NOMO-1 treated with dmso at 0.1 percent for 144 hours (cell line): ENCODE measurements around the gene TUBB2A.
"Not testable (repeated sequence)": the region's sequence is repeated elsewhere in the genome, so short reads cannot be mapped to it uniquely, and the experiment has no call there.

Experiments used
- DNase-seq: peaks from one replicate; lab custom pipeline; 2025; ENCODE audit not compliant: unreplicated experiment; lab: John Stamatoyannopoulos, UW

The TUBB2A gene

DNA sequence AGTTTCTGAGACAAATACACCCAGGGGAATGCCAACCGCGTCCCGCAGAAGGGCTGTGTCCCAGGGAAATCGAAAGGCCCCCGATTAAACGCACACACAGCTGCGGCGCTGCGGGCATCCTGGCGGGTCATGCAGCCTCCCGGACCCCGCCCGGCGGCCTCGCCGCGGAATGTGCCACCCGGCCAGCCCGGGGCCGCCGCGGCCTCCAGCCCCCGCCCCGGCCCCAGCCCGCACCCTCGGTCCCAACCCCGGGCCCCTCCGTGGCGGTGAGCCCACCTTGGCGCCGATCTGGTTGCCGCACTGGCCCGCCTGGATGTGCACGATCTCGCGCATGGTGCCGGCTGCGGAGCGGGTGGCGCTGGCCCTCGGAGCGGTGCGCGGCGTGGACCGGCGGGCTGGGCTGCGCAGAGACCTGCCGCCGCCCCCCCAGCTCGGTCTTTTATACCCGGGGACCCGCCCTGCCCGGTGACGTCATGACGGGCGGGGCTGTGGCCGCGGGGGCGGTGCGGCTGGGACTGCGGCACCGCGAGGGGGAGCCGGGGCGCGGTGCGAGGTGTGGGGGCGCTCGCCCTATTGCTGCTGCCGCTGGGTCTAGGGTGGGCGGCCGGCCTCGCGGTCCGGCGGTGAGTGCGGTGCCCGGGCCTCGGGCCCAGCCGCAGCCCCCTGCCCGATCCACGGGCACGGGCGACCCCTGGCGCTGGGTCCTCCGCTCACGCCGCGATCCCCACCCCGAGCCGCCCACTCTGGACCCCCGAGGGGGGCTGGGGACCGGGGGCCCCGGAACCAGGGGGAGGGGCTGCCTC lies at the start of gene TUBB2A:
Gene TUBB2A (minus strand): TSS at position 414 of the 803 bp plus-strand sequence. CDS start 81 bp downstream, at position 333.
- DNase-seq: peak; percentile 34

DNA sequence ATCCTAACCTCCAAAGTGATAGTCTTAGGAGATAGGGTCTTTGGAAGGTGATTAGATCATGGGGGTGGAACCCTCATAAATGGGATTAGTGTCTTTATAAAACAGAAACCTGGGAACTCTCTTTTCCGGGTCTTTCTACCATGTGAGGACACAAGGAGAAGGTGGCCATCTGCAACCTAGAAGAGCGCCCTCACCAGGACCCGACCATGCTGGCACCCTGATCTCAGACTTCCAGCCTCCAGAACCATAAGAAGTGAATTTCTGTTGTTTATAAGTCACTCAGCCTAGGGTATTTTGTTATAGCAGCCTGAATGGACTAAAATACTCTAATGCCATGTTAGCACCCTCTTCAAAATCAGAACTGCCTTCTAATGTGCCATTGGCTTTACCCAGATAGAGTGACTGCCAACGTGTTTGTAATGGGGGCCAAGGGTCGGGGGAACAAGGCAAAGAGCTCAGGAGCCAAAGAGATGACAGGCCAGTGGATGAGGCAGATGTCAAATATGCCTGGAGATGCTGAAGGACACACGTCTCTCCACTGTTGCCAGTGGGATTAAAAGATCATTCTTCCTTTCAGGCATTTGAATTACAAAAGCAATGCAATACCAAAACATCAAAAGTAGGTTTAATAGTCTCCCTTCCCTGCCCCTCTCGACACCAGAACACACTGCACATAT lies 49.1 kb upstream of the TUBB2A start:
- DNase-seq: no peak

DNA sequence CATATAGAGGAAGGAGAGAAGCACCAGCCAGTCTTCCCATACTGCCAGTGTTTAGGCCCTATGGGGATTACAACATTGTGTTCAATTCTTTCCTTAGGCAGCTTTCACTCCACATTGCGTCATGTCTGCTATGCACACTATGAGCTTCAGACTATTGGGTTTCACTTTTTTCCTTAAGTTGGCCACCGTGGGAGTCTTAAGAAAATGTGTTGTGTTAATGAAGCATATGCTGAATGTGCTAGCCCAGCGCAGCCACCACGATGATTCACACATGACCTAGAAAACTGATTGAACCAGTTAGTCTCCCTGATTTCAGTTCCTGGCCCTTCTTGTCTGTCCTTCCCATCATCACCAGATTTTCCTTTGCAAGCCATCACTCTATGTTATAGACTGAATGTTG lies 48.6 kb upstream of the TUBB2A start:
- DNase-seq: no peak

- DNase-seq: no peak
Measured at GRCh38 chr6:3204921-3205320, 47.6 kb upstream of the TUBB2A start.

GRCh38 chr6:3202999-3203696 lies 45.8 kb upstream of the TUBB2A start:
- DNase-seq: no peak

DNA sequence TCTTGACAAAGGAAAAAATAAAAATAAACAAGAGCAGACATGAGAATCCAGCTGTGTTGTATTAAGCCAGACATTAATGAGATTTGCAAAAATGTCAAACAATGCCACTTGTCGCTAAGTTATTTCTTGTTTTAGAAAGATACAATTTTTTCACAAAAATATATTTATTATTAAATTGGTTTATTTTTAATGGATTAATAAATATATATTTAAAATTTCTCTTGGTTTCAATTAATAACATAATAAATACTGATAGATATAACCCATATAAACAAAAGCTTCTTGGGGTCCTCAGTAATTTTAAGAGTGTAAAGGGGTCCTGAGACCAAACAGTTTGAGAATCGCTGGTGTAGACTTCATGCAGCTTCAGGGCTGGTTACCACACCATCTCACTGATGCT lies 44.0 kb upstream of the TUBB2A start:
- DNase-seq: no peak

DNA sequence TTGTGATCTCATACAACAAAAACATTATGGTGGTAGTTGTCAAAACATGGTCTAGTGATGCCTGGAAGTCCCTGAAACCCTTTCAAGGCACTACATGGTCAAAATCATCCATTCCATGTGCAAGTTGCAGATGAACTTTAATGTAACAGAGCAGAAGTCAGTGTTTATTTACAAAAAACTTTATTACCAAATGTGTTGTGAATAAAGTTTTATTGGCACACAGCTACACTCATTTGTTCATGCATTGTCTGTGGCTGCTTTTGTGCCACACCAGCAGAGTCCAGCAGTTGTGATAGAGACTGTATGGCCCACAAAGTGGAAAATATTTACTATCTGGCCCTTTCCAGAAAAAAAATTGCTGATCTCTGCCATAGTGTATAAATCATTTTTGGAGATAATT lies 43.3 kb upstream of the TUBB2A start:
- no peak for DNase-seq

- DNase-seq: no peak
Measured at GRCh38 chr6:3199382-3199781, 42.0 kb upstream of the TUBB2A start.

DNA sequence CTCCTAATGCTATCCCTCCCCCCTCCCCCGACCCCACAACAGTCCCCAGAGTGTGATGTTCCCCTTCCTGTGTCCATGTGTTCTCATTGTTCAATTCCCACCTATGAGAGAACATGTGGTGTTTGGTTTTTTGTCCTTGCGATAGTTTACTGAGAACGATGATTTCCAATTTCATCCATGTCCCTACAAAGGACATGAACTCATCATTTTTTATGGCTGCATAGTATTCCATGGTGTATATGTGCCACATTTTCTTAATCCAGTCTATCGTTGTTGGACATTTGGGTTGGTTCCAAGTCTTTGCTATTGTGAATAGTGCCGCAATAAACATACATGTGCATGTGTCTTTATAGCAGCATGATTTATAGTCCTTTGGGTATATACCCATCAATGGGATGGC lies 40.4 kb upstream of the TUBB2A start:
- DNase-seq: not testable (repeated sequence)

GRCh38 chr6:3196770-3197169 lies 39.4 kb upstream of the TUBB2A start:
- DNase-seq: no peak

DNA sequence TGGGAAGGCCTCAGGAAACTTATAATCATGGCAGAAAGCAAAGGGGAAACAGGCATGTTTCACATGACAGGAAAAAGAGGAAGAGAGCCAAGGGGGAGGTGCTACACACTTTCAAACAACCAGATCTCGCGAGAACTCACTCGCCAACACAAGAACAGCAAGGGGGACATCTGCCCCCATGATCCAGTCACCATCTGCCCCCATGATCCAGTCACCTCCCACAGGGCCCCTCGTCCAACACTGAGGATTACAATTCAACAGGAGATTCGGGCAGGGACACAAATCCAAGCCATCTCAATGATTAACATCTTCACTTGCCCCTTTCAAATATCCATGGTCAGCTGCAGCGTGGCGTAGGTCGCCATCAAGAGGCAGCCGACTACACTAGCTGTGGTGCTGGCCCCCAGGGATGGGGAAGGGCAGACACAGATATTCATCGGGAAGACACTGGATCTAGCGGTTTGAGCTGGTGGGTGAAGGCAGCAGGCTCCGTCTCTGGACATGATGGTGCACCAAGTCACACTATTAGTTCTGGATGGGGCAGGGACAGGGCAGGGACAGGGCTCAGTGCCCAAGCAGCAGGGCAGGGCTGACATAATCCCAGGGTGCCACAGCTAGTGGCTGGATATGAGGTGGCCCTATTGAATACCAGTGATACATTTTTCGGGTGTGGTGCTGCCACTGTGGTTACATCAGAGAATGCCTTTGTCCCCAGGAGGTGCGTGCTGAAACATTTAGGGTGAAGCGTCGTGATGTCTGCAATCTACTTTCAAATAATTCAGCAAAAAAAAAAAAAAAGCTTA lies 38.6 kb upstream of the TUBB2A start:
- no peak for DNase-seq

- DNase-seq: no peak
Measured at GRCh38 chr6:3195420-3195694, 38.0 kb upstream of the TUBB2A start.

DNA sequence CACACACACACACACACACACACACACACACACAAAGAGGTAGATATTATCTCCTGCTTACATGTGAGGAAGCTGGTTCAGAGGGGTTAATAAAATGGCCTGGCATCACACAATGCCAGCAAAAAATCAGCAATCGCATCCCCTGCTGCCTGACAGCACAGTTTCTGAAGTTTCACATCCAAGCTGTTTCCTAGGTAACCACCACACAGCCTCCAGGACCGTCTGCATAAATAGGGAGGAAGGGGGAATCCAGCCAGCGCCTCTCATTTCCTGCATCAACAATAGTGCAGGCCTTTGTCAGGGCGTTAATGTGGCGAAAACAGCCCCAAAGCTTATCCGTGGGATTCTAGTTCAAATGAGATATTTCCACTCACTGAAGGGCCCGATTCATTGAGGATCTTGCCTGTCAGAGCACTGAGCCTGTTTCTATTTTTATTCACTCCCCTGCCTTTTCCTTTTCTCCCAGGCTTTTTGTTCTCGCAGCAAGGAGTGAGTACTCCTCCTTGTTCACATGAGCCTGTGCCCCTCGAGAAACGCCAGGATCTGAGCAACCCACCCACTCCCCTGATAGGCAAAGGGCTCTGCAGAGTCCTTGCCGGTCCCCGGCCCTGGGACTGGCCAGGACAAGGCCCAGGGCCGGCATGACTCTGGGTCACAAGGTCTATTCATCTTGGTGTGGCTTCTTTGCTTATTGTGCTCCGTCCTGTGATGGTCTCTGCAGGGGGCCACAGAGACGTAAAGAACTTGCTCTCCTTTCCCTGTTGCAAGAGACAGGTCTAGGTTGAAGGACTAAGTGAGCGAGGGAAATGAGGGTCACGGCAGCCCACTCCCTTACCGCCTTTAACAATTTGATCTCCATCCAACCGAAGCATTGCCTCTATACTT lies 37.4 kb upstream of the TUBB2A start:
- DNase-seq: no peak

DNA sequence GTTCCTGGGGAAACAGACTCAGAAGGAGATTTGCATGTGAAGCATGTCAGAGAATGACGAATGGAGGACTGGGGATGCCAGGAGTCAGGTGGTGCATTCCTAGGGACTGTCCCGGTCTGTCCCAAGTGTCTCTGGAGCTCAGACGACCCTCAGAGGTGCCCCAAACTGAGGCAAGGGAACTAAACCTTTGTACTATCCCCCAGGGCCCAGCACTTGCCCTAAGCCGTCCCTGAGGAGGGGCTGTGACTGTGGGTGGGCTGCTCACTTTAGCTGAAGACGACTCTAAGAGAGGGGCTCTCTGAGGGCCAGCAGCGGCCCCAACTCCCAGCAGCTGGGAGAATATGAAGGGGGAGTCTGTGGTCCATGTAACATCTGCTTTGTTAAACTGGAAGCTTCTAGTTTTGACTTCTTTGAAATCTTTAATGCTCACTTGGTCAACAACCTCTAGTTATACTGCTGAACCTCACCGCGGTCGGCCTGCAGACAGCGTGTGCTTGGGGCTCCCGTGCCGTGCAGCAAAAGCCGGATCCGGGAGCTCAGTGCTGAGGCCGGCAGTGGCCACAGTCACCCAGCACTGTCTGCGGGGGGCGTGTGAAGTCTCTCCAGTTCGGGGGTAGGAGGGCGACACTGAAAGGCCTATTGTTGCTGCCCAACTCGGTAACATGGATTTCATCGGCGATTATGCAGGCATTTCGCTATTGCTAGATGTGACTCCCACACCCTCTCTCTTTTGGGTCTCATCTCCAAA lies 35.9 kb upstream of the TUBB2A start:
- no peak for DNase-seq

- no peak for DNase-seq
Measured at GRCh38 chr6:3190779-3191178, 33.4 kb upstream of the TUBB2A start.

DNA sequence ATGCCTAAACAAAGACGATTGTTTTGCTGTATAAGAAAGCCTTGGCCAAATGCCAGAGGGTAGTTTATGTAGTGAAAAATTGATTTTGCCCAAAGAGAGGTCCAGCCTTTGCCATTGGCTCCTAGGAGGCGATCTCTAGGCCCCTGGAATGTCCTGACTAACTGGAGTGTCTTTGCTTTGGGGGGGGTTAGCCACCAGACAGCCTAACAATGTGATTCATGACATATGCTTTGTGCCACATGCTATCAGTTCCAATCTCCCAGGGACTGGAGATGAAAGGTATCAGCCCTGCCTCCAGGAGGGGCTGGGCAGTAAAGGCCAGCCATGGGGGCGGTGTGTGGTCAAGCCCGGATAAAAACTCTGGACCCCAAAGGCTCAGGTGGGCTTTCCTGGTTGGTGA lies 32.7 kb upstream of the TUBB2A start:
- no peak for DNase-seq

GRCh38 chr6:3189192-3189591 lies 31.8 kb upstream of the TUBB2A start:
- DNase-seq: not testable (repeated sequence)

DNA sequence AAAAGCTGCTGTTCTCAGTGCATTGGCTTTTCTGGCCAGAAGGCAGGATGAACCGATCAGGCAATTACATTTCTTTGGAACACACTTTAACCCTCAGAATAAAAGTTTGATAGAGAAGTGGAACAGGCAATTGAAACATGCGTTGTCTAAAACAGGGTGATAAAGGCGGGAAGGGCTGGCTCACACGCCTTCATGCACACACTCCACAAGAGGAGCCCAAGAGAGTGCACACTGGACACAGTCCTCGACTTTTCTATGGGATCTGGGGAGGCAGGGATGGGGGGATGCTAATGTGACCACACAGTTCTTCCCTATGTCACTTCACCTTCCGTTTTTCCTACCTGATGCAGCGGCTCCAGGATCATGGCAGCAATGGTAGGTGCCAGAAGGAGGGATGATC lies 30.9 kb upstream of the TUBB2A start:
- no peak for DNase-seq

- no peak for DNase-seq
Measured at GRCh38 chr6:3186974-3187382, 29.6 kb upstream of the TUBB2A start.

DNA sequence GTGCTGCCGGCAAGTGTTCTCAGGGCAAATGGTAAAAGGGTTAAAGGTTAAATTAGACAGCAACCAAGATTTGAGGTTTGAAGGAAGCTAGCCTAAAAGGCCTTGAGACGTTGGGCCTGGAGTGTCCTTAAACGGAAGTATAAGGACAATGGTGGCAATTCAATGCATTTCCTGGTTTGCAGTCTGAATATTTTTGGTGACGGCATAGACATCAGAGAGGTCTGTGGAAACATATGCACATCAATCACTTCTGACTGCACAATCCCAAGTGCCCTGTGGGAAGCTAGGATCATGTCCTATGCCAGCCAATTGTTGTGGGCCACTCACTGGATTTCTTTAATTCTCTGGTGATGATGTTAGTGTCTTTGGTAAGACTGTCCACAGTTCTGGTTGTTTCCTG lies 25.7 kb upstream of the TUBB2A start:
- no peak for DNase-seq
